Endothelial cell of umbilical vein (primary cell): ENCODE results near the gene LRP10.

ENCODE experiments used
- CTCF ChIP-seq, 2 donors: IDR thresholded peaks; 1 replicate in 1 of 2; 2 replicates in 1 of 2; pipeline ENCODE4 v1.5.1; 2011; ENCODE audit warnings: low read length in 2 of 2, mild to moderate bottlenecking in 2 of 2, moderate library complexity in 2 of 2, control low read depth in 1 of 2, inconsistent platforms in 1 of 2, low read depth in 1 of 2; ENCODE audit not compliant: insufficient read depth in 1 of 2; ENCODE audit errors: extremely low read depth in 1 of 2
- EZH2 ChIP-seq: IDR thresholded peaks from 2 replicates; pipeline ENCODE4 v1.6.1; 2012; ENCODE audit warnings: borderline replicate concordance, low read depth, mild to moderate bottlenecking, moderate library complexity, low read length, inconsistent platforms; ENCODE audit not compliant: severe bottlenecking
- JUN ChIP-seq: IDR thresholded peaks from 2 replicates; pipeline ENCODE4 v1.6.1; 2011; ENCODE audit warnings: borderline replicate concordance, low read depth; ENCODE audit not compliant: insufficient read length, insufficient read depth
- MYC ChIP-seq: IDR thresholded peaks from one replicate; pipeline ENCODE4 v1.6.1; 2011; ENCODE audit warnings: mild to moderate bottlenecking, low read depth, low read length
- POLR2A ChIP-seq: IDR thresholded peaks from 2 replicates; pipeline ENCODE4 v1.6.1; 2012; ENCODE audit warnings: low read depth, mild to moderate bottlenecking, control low read depth, low read length
- POLR2AphosphoS5 ChIP-seq: IDR thresholded peaks from 2 replicates; pipeline ENCODE4 v1.6.1; 2012; ENCODE audit warnings: low read depth, mild to moderate bottlenecking, control low read depth, low read length, moderate library complexity; ENCODE audit not compliant: insufficient read depth
- TF ChIP-seq, protein P1 (sequence below): IDR thresholded peaks from 2 replicates; pipeline ENCODE4 v1.6.1; 2011; ENCODE audit not compliant: insufficient read depth, insufficient read length

DNA sequence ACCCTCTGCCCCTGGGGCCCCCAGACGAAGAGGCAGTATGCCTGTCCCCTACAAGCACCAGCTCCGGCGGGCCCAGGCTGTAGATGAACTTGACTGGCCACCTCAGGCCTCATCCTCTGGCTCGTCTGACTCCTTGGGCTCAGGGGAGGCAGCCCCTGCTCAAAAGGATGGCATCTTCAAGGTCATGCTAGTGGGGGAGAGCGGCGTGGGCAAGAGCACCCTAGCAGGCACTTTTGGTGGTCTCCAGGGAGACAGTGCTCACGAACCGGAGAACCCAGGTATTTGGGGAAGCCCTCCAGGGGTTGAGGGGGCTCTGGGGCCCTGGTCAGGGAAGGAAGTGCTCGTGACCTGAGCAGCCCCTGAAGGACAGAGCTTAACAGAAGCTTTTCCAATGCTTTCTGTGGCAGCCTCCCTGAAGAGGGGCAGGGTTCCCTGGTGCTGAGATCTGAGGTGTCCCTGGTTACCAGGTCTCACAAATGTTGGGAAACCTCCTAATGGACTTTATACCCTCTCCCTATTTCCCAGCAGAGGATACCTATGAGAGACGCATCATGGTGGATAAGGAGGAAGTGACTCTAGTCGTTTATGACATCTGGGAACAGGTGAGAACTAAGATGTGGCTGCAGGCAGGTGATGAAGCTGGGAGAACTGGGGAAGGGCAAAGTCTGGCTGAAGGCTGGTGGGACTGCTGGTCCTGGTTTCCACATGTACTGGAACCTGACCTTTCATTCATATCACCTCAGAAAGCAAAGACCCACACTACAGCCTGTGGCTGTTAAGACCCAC is 13.4 kb downstream of the LRP10 start:
- no peak for TF ChIP-seq EZH2
- TF ChIP-seq CTCF (IDR thresholded peaks at IDR 0.05; ENCODE audit: extremely low read depth in 1 of 2, insufficient read depth in 1 of 2, low read depth in 1 of 2, low read length in 2 of 2), result no peak
- no peak for TF ChIP-seq POLR2A
- no peak for TF ChIP-seq POLR2AphosphoS5
- TF ChIP-seq MYC, result no peak
- TF ChIP-seq, protein P1, sequence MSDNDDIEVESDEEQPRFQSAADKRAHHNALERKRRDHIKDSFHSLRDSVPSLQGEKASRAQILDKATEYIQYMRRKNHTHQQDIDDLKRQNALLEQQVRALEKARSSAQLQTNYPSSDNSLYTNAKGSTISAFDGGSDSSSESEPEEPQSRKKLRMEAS, result no peak
- no peak for TF ChIP-seq JUN
